ENCODE results near the gene WWP2.
A peak's percentile ranks its signal among the peaks of the same experiment; 100 is the strongest.

Gene WWP2

GRCh38 chr16:69935740-69936139 lies 173.6 kb downstream of the WWP2 start:
- H3K27ac ChIP-seq (ENCODE audit: low read depth, low read length) = no peak overlapping the region
- H2AK5ac ChIP-seq (ENCODE audit: low read length) = no peak overlapping the region
- H3K79me2 ChIP-seq (ENCODE audit: control insufficient read depth, insufficient read depth, low read length) = no peaks in the 10 kb centered on the region
- no peaks in the 10 kb centered on the region for H3K4me1 ChIP-seq (ENCODE audit: control insufficient read depth, low read depth, low read length)
- WGBS (ENCODE audit: extremely low coverage, insufficient coverage, low lambda C conversion rate) = no CpG with 5 or more reads among the region's 10 CpGs
- no peak overlapping the region for H3K23ac ChIP-seq (ENCODE audit: low read length)
- H3K18ac ChIP-seq (ENCODE audit: low read length) = no peak overlapping the region
- H3K56ac ChIP-seq (ENCODE audit: low read length) = no peak overlapping the region
- H2BK120ac ChIP-seq (ENCODE audit: low read depth, low read length) = no peak overlapping the region
- no peaks in the 10 kb centered on the region for H3K79me1 ChIP-seq (ENCODE audit: low read length)
- no peak overlapping the region for H2BK5ac ChIP-seq (ENCODE audit: low read length)
- H4K8ac ChIP-seq (ENCODE audit: low read depth, low read length) = no peak overlapping the region
- no peaks in the 10 kb centered on the region for H3K27me3 ChIP-seq (ENCODE audit: insufficient read depth, low read length, poor library complexity)
- H3K4me3 ChIP-seq (ENCODE audit: low read length) = no peak overlapping the region
- H4K5ac ChIP-seq (ENCODE audit: low read length) = no peak overlapping the region
- no peak overlapping the region for H2BK15ac ChIP-seq (replicated peaks; ENCODE audit: low read depth)
- no peak overlapping the region for H3K9ac ChIP-seq (ENCODE audit: low read length)
- H3K36me3 ChIP-seq (ENCODE audit: control insufficient read depth, insufficient read depth, low read length) = no peaks in the 10 kb centered on the region
- no peak overlapping the region for H3K4me2 ChIP-seq (ENCODE audit: low read length)
- DNase-seq = no peak
- no peak overlapping the region for H3K4ac ChIP-seq (ENCODE audit: low read depth, low read length)

- Histone ChIP-seq H3K27me3 (ENCODE audit: insufficient read depth, low read length, poor library complexity) (no peaks in the 10 kb centered on the region), H2BK15ac (replicated peaks; ENCODE audit: low read depth) (no peak overlapping the region), H3K4me2 (ENCODE audit: low read length) (no peak overlapping the region), H3K4me3 (ENCODE audit: low read length) (no peak overlapping the region), H2AK5ac (ENCODE audit: low read length) (no peak overlapping the region), H3K56ac (ENCODE audit: low read length) (no peak overlapping the region), H3K79me2 (ENCODE audit: control insufficient read depth, insufficient read depth, low read length) (no peaks in the 10 kb centered on the region), H4K5ac (ENCODE audit: low read length) (no peak overlapping the region), H3K4ac (ENCODE audit: low read depth, low read length) (no peak overlapping the region), H3K27ac (ENCODE audit: low read depth, low read length) (no peak overlapping the region), H3K79me1 (ENCODE audit: low read length) (no peaks in the 10 kb centered on the region), H2BK5ac (ENCODE audit: low read length) (no peak overlapping the region), H3K18ac (ENCODE audit: low read length) (no peak overlapping the region), H3K23ac (ENCODE audit: low read length) (no peak overlapping the region), H2BK120ac (ENCODE audit: low read depth, low read length) (no peak overlapping the region), H3K36me3 (ENCODE audit: control insufficient read depth, insufficient read depth, low read length) (no peaks in the 10 kb centered on the region), H3K4me1 (ENCODE audit: control insufficient read depth, low read depth, low read length) (no peaks in the 10 kb centered on the region), H4K8ac (ENCODE audit: low read depth, low read length) (no peak overlapping the region), H3K9ac (ENCODE audit: low read length) (no peak overlapping the region)
- no CpG with 5 or more reads among the region's 16 CpGs for WGBS (ENCODE audit: extremely low coverage, insufficient coverage, low lambda C conversion rate)
- no peak for DNase-seq
Observed at GRCh38 chr16:69936252-69936651, 174.1 kb downstream of the WWP2 start.

GRCh38 chr16:69936751-69937211 lies 174.6 kb downstream of the WWP2 start:
- no peak overlapping the region for H4K8ac ChIP-seq (ENCODE audit: low read depth, low read length)
- H2BK5ac ChIP-seq (ENCODE audit: low read length) = no peak overlapping the region
- no peak overlapping the region for H3K27ac ChIP-seq (ENCODE audit: low read depth, low read length)
- H3K23ac ChIP-seq (ENCODE audit: low read length) = no peak overlapping the region
- H2AK5ac ChIP-seq (ENCODE audit: low read length) = no peak overlapping the region
- no CpG with 5 or more reads among the region's 21 CpGs for WGBS (ENCODE audit: extremely low coverage, insufficient coverage, low lambda C conversion rate)
- no peak overlapping the region for H3K56ac ChIP-seq (ENCODE audit: low read length)
- no peak overlapping the region for H3K4ac ChIP-seq (ENCODE audit: low read depth, low read length)
- no peaks in the 10 kb centered on the region for H3K27me3 ChIP-seq (ENCODE audit: insufficient read depth, low read length, poor library complexity)
- H2BK120ac ChIP-seq (ENCODE audit: low read depth, low read length) = no peak overlapping the region
- H4K5ac ChIP-seq (ENCODE audit: low read length) = no peak overlapping the region
- H2BK15ac ChIP-seq (replicated peaks; ENCODE audit: low read depth) = no peak overlapping the region
- no peaks in the 10 kb centered on the region for H3K79me2 ChIP-seq (ENCODE audit: control insufficient read depth, insufficient read depth, low read length)
- H3K4me1 ChIP-seq (ENCODE audit: control insufficient read depth, low read depth, low read length) = no peaks in the 10 kb centered on the region
- H3K4me2 ChIP-seq (ENCODE audit: low read length) = no peak overlapping the region
- no peak overlapping the region for H3K9ac ChIP-seq (ENCODE audit: low read length)
- no peaks in the 10 kb centered on the region for H3K36me3 ChIP-seq (ENCODE audit: control insufficient read depth, insufficient read depth, low read length)
- H3K79me1 ChIP-seq (ENCODE audit: low read length) = no peaks in the 10 kb centered on the region
- no peak overlapping the region for H3K4me3 ChIP-seq (ENCODE audit: low read length)
- no peak overlapping the region for H3K18ac ChIP-seq (ENCODE audit: low read length)
- DNase-seq = no peak

- Histone ChIP-seq H4K8ac (ENCODE audit: low read depth, low read length) (no peak overlapping the region), H3K27me3 (ENCODE audit: insufficient read depth, low read length, poor library complexity) (no peaks in the 10 kb centered on the region), H3K27ac (ENCODE audit: low read depth, low read length) (no peak overlapping the region), H2BK15ac (replicated peaks; ENCODE audit: low read depth) (no peak overlapping the region), H3K18ac (ENCODE audit: low read length) (no peak overlapping the region), H3K9ac (ENCODE audit: low read length) (no peak overlapping the region), H2AK5ac (ENCODE audit: low read length) (no peak overlapping the region), H3K4me2 (ENCODE audit: low read length) (no peak overlapping the region), H3K4me3 (ENCODE audit: low read length) (no peak overlapping the region), H4K5ac (ENCODE audit: low read length) (no peak overlapping the region), H2BK120ac (ENCODE audit: low read depth, low read length) (no peak overlapping the region), H3K79me1 (ENCODE audit: low read length) (no peaks in the 10 kb centered on the region), H3K56ac (ENCODE audit: low read length) (no peak overlapping the region), H2BK5ac (ENCODE audit: low read length) (no peak overlapping the region), H3K4me1 (ENCODE audit: control insufficient read depth, low read depth, low read length) (no peaks in the 10 kb centered on the region), H3K36me3 (ENCODE audit: control insufficient read depth, insufficient read depth, low read length) (no peaks in the 10 kb centered on the region), H3K4ac (ENCODE audit: low read depth, low read length) (no peak overlapping the region), H3K79me2 (ENCODE audit: control insufficient read depth, insufficient read depth, low read length) (no peaks in the 10 kb centered on the region), H3K23ac (ENCODE audit: low read length) (no peak overlapping the region)
- DNase-seq = peak; percentile 41
- WGBS (ENCODE audit: extremely low coverage, insufficient coverage, low lambda C conversion rate) = no CpG with 5 or more reads among the region's 16 CpGs
Observed at GRCh38 chr16:69937465-69937951, 175.4 kb downstream of the WWP2 start.

- Histone ChIP-seq H3K23ac (ENCODE audit: low read length) (no peak overlapping the region), H3K4me3 (ENCODE audit: low read length) (no peak overlapping the region), H3K36me3 (ENCODE audit: control insufficient read depth, insufficient read depth, low read length) (no peaks in the 10 kb centered on the region), H3K4me2 (ENCODE audit: low read length) (no peak overlapping the region), H3K9ac (ENCODE audit: low read length) (no peak overlapping the region), H3K27me3 (ENCODE audit: insufficient read depth, low read length, poor library complexity) (no peaks in the 10 kb centered on the region), H2BK15ac (replicated peaks; ENCODE audit: low read depth) (no peak overlapping the region), H2AK5ac (ENCODE audit: low read length) (no peak overlapping the region), H2BK120ac (ENCODE audit: low read depth, low read length) (no peak overlapping the region), H3K4ac (ENCODE audit: low read depth, low read length) (no peak overlapping the region), H2BK5ac (ENCODE audit: low read length) (no peak overlapping the region), H4K5ac (ENCODE audit: low read length) (no peak overlapping the region), H3K79me2 (ENCODE audit: control insufficient read depth, insufficient read depth, low read length) (no peaks in the 10 kb centered on the region), H3K4me1 (ENCODE audit: control insufficient read depth, low read depth, low read length) (no peaks in the 10 kb centered on the region), H4K8ac (ENCODE audit: low read depth, low read length) (no peak overlapping the region), H3K56ac (ENCODE audit: low read length) (no peak overlapping the region), H3K18ac (ENCODE audit: low read length) (no peak overlapping the region), H3K79me1 (ENCODE audit: low read length) (no peaks in the 10 kb centered on the region), H3K27ac (ENCODE audit: low read depth, low read length) (no peak overlapping the region)
- no CpG with 5 or more reads among the region's 28 CpGs for WGBS (ENCODE audit: extremely low coverage, insufficient coverage, low lambda C conversion rate)
- peak; percentile 38 for DNase-seq
Observed at GRCh38 chr16:69938981-69939820, 177.1 kb downstream of the WWP2 start.
